Measurements from ENCODE around the gene CFAP221. TPM values are rescaled to one million over a fixed set of nuclear protein-coding genes. Genes with fewer than 3 reads are reported as not detected.

CFAP221 gene
- total RNA-seq, 1 donor from 2014 or later: 5.4 TPM

DNA sequence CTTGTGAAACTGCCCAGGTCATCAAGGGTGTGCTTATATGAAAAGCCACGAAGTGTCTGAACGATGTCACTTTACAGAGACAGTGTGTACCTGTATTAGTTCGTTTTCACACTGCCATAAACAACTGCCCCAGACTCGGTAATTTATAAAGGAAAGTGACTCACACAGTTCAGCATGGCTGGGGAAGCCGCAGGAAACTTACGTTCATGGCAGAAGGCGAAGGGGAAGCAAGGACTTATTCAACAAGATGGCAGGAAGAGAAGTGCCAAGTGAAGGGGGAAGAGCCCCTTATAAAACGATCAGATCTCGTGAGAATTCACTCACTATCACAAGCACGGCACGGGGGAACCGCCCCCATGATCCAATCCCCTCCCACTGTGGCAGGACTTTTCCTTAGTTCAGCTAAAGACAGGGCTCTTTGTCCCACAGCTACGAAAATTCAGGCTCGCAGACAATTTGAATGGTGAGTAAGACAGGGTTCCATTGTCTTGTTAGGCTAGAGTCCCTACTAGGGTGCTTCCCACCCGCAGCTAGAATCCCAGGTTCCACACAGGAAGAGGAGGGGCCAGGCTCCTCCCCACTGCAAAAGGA, 154.9 kb downstream of the CFAP221 start:
- DNase-seq (ENCODE audit: low spot score): no peak

DNA sequence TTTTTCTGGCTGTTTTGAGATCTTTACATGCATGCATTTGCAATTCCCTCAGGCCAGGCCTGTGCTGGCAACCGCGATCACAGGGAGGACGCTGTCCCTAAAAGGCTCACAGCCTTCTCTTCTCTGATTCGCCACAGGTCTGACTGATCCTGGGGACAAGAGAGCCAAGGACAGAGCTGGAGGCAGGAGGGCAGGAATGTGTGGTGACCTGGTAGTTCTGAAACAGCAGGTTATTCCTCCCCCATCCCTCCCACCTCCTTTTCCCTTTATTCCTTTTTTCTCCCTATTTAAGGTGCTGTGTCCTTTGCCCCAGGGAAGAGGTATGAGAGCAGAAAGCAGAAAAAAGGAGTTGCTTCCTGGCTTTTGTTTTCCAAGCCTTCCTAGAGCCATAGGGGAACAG, 156.6 kb downstream of the CFAP221 start:
- no peak for DNase-seq (ENCODE audit: low spot score)

GRCh38 chr2:119701352-119701751, 157.1 kb downstream of the CFAP221 start:
- no peak for DNase-seq (ENCODE audit: low spot score)

DNA sequence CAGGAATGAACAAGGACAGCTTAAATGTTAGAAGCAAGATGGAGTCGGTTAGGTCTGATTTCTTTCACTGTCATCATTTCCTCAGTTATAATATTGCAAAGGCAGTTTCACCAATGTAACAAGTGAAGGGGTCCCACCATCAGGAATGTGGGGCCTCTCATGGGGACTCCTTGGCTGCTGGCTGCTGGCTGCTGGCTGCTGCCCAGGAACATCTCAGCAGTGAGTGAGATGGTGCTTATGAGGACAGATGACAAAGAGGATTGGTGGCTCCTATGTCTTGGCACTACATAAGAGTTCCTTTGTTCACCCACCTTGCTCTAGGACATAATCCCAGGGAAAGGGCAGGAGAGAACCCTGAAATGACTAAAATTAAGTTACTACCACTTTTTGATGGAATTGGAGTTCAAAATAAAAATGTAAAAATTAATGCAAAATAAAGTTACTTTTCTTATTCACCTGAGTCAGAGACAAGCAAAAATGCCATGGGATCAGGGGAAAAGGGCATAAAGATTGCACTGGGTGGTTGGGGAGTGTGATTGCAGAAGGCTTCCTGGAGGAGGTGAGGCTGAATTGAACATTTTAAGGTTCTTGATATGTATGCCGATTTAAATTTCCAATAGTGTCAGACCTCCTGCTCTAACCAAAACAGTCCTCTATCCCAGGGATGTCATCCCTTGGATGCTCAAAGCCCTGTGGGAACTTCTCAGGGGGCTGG, 158.1 kb downstream of the CFAP221 start:
- DNase-seq (ENCODE audit: low spot score): no peak

DNA sequence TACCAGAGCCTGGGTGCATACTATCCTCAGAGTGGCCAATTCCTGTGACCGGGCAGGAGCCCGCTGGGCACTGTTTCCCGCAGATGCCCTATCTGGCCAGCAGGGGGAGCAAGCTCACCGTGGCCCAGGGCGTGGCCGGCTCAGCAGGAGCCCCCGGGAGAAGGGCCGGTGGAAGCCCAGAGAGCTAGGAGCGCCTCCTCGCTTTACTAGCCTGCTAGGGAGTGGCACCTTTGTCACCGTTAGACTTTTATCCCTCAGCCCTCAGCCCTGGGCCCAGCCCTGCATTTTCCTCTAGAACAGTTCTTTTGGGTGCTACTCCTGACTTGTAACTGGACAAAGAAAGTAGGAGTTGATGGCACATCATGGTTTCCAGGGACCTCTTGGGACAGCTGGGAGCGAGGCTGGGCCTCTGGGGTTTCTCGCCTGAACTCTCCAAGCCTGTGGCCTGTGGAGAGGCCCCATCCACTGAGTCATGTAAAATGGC, 158.7 kb downstream of the CFAP221 start:
- peak; percentile 53 for DNase-seq (ENCODE audit: low spot score)

GRCh38 chr2:119703526-119703925, 159.3 kb downstream of the CFAP221 start:
- no peak for DNase-seq (ENCODE audit: low spot score)

DNA sequence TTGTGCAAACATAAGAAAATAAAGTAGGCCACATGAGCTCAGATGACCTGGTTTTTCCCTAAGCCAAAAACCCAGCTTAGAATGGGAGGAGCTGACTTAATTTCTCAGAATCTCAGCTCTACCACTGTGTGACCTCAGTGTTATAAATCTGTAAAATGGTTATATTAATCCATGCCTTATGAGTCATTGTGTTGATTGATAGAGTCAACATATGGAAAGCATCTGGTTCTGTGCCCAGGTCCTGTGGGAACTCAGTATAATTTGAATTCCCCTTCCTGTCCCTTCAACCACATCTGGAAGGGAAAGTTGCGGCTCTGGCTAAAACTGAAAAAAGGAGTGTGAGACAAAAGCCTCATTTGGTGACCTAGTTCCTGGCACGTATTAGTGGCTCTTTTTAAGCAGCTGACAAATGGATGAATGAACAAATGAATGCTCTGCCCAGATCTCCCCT, 160.4 kb downstream of the CFAP221 start:
- DNase-seq (ENCODE audit: low spot score): no peak

GRCh38 chr2:119706221-119706620, 162.0 kb downstream of the CFAP221 start:
- DNase-seq (ENCODE audit: low spot score): no peak

Other genes starting within 250 kb of the CFAP221 start
- 10.3 TPM for gene C2orf76, start 177.6 kb upstream of the CFAP221 start, total RNA-seq
- 263 TPM for gene DBI, start 177.5 kb upstream of the CFAP221 start, total RNA-seq
- 149 TPM for gene TMEM37, start 112.6 kb upstream of the CFAP221 start, total RNA-seq
- 0.92 TPM for gene SCTR, start 20.0 kb upstream of the CFAP221 start, total RNA-seq
- 18.9 TPM for gene TMEM177, start 134.8 kb downstream of the CFAP221 start, total RNA-seq
- gene PTPN4, start 215.5 kb downstream of the CFAP221 start, total RNA-seq: 32.9 TPM